Measurements from ENCODE around the gene RAB13.

RAB13 gene

GRCh38 chr1:153957744-153958110 is 28.4 kb downstream of the RAB13 start:
- no peak for DNase-seq (ENCODE audit: low read depth)
- no peak for TF ChIP-seq CTCF (IDR thresholded peaks at IDR 0.05; ENCODE audit: control insufficient read depth, insufficient read depth, low read depth, low read length, missing control alignments)
- peak overlapping the region; percentile 97 for H3K4me3 ChIP-seq (ENCODE audit: control insufficient read depth, low read depth, low read length)

GRCh38 chr1:153956997-153957715 is 29.0 kb downstream of the RAB13 start:
- DNase-seq (ENCODE audit: low read depth) = no peak
- peak overlapping the region; percentile 97 for H3K4me3 ChIP-seq (ENCODE audit: control insufficient read depth, low read depth, low read length)
- no peak for TF ChIP-seq CTCF (IDR thresholded peaks at IDR 0.05; ENCODE audit: control insufficient read depth, insufficient read depth, low read depth, low read length, missing control alignments)

GRCh38 chr1:153954826-153955225 is 31.3 kb downstream of the RAB13 start:
- TF ChIP-seq CTCF (IDR thresholded peaks at IDR 0.05; ENCODE audit: control insufficient read depth, insufficient read depth, low read depth, low read length, missing control alignments) = no peak
- no peak for DNase-seq (ENCODE audit: low read depth)
- H3K4me3 ChIP-seq (ENCODE audit: control insufficient read depth, low read depth, low read length) = no peak overlapping the region

GRCh38 chr1:153953859-153954365 is 32.2 kb downstream of the RAB13 start:
- no peak for DNase-seq (ENCODE audit: low read depth)
- TF ChIP-seq CTCF (IDR thresholded peaks at IDR 0.05; ENCODE audit: control insufficient read depth, insufficient read depth, low read depth, low read length, missing control alignments) = no peak
- H3K4me3 ChIP-seq (ENCODE audit: control insufficient read depth, low read depth, low read length) = no peak overlapping the region

GRCh38 chr1:153951801-153952200 is 34.3 kb downstream of the RAB13 start:
- TF ChIP-seq CTCF (IDR thresholded peaks at IDR 0.05; ENCODE audit: control insufficient read depth, insufficient read depth, low read depth, low read length, missing control alignments) = no peak

GRCh38 chr1:153951183-153951582 is 35.0 kb downstream of the RAB13 start:
- no peak for DNase-seq (ENCODE audit: low read depth)
- TF ChIP-seq CTCF (IDR thresholded peaks at IDR 0.05; ENCODE audit: control insufficient read depth, insufficient read depth, low read depth, low read length, missing control alignments) = no peak
- H3K4me3 ChIP-seq (ENCODE audit: control insufficient read depth, low read depth, low read length) = no peak overlapping the region

More at GRCh38 chr1:153951801-153952200, 34.3 kb downstream of the RAB13 start:
- H3K4me3 ChIP-seq (ENCODE audit: control insufficient read depth, low read depth, low read length) = no peak overlapping the region
- DNase-seq (ENCODE audit: low read depth) = no peak

Data from AG09309 (cell line).